Activated T-cell treated with anti-CD3 and anti-CD28 coated beads, Interleukin-2, amount 50 U/mL, for 1 hour (primary cell): ENCODE data around the gene SPRR2G.
"Not testable (repeated sequence)": the region's sequence is repeated elsewhere in the genome, so short reads cannot be mapped to it uniquely, and the experiment has no call there.

Experiments
- DNase-seq: peaks from one replicate; pipeline ENCODE4 v3.0.0-alpha.2; 2020

The SPRR2G gene

DNA sequence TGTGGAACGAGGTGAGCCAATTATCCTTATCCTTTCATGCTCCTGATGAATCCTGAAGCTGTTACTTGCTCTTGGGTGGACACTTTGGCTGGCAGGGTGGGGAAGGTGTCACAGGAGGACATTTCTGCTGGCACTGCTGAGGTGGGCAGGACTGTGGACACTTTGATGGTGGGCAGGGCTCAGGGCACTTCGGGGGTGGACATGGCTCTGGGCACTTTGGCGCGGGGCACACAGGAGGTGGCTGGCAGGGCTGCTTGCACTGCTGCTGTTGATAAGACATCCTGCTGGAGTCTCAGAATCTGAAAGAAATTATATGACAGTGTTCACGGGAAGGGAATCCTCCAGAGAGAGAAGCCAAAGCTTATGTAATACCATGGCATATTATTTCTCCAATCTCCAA is 38.2 kb downstream of the SPRR2G start:
- DNase-seq = not testable (repeated sequence)

- no peak for DNase-seq
Observed at GRCh38 chr1:153100245-153100644, 50.4 kb downstream of the SPRR2G start.
